Eye (tissue), 1 donor: ENCODE results near the gene ADGRA1.

Experiments used
- DNase-seq: peaks from one replicate; pipeline ENCODE4 v3.0.0-alpha.2; 2015

The ADGRA1 gene

GRCh38 chr10:133076274-133077038 lies 11.3 kb upstream of the ADGRA1 start:
- DNase-seq: no peak

GRCh38 chr10:133079836-133080682 lies 7.7 kb upstream of the ADGRA1 start:
- no peak for DNase-seq

GRCh38 chr10:133080683-133081040 lies 7.1 kb upstream of the ADGRA1 start:
- DNase-seq: no peak

GRCh38 chr10:133081636-133082035 lies 6.1 kb upstream of the ADGRA1 start:
- no peak for DNase-seq

- DNase-seq: peak; percentile 86
These were observed 4.9 kb upstream of the ADGRA1 start for GRCh38 chr10:133082685-133083421.

- DNase-seq: no peak
These were observed 4.2 kb upstream of the ADGRA1 start for GRCh38 chr10:133083422-133084100.

- DNase-seq: no peak
These were observed 3.2 kb upstream of the ADGRA1 start for GRCh38 chr10:133084491-133084890.

GRCh38 chr10:133085251-133086125 lies 2.2 kb upstream of the ADGRA1 start:
- DNase-seq: no peak

GRCh38 chr10:133086247-133086646 lies 1.5 kb upstream of the ADGRA1 start:
- no peak for DNase-seq

- DNase-seq: no peak
These were observed 562 bp upstream of the ADGRA1 start for GRCh38 chr10:133087045-133087678.

GRCh38 chr10:133088179-133088955 lies 643 bp downstream of the ADGRA1 start:
- peak; percentile 71 for DNase-seq

GRCh38 chr10:133088956-133089800 lies 1.5 kb downstream of the ADGRA1 start:
- peak; percentile 85 for DNase-seq

- DNase-seq: no peak
These were observed 2.4 kb downstream of the ADGRA1 start for GRCh38 chr10:133090101-133090500.

- no peak for DNase-seq
These were observed 2.9 kb downstream of the ADGRA1 start for GRCh38 chr10:133090654-133091053.

- no peak for DNase-seq
These were observed 3.6 kb downstream of the ADGRA1 start for GRCh38 chr10:133091316-133091715.

GRCh38 chr10:133093291-133093690 lies 5.6 kb downstream of the ADGRA1 start:
- no peak for DNase-seq

- DNase-seq: no peak
These were observed 6.6 kb downstream of the ADGRA1 start for GRCh38 chr10:133094286-133094685.

GRCh38 chr10:133094866-133095265 lies 7.1 kb downstream of the ADGRA1 start:
- no peak for DNase-seq

- no peak for DNase-seq
These were observed 7.9 kb downstream of the ADGRA1 start for GRCh38 chr10:133095586-133095985.
